ENCODE data around the gene SMARCB1.

- TF ChIP-seq CTCF (IDR thresholded peaks at IDR 0.05; ENCODE audit: low read depth, low read length) (no peak), EZH2phosphoT487 (IDR thresholded peaks at IDR 0.05; ENCODE audit: low read depth) (no peak)
Measured at GRCh38 chr22:23750367-23750713, 36.4 kb upstream of the SMARCB1 start.

Data from OCI-LY3 (cell line).